Measurements from ENCODE around the gene TBC1D10A. TPM values are rescaled to one million over a fixed set of nuclear protein-coding genes. Genes with fewer than 3 reads are reported as not detected.
A peak's percentile ranks its signal among the peaks of the same experiment; 100 is the strongest.

Gene TBC1D10A
- total RNA-seq, 6 experiments from 2014 or later = 15.6 to 20.6 (median 16.7) TPM

DNA sequence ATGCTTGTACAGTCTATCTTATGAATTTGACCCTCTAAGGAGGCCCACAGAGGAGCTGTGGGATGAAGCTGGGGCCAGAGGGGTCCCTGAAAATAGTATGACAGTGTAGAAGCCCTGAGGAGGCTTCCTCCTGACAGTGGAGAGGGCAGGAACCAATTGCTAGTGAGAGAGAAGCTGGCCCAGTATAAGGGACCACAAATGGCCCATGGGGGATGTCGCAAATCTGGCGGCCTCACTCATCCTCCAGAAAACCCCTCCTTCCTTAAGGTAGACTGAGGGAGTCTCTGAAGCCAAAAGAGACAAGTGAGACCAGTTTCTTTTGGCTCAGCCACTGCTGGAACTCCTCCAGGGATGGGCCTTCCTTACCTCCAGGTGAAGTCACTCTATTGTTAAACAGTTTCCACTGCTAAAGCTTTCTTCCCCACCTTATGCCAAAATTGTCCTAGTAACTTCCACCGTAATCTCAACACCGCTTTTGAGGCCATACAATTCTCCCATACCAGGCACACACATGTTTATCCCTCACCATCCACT is 19.6 kb downstream of the TBC1D10A start:
- H3K4me1 Mint-ChIP-seq (ENCODE audit: low read depth) = peaks cover 77% of the 10 kb centered on the region

GRCh38 chr22:30306627-30307011 is 20.1 kb downstream of the TBC1D10A start:
- Mint-ChIP-seq H3K9me3 (no peaks in the 10 kb centered on the region), H3K36me3 (ENCODE audit: low read depth) (no peaks in the 10 kb centered on the region), H3K4me3 (no peak overlapping the region), H3K4me1 (ENCODE audit: low read depth) (peaks cover 77% of the 10 kb centered on the region), H3K27me3 (ENCODE audit: insufficient read depth) (peaks cover 1% of the 10 kb centered on the region; the same call in 1 of the 2 replicates), H3K27ac (no peak overlapping the region)
- DNase-seq = no peak
- TF ChIP-seq, protein P1, sequence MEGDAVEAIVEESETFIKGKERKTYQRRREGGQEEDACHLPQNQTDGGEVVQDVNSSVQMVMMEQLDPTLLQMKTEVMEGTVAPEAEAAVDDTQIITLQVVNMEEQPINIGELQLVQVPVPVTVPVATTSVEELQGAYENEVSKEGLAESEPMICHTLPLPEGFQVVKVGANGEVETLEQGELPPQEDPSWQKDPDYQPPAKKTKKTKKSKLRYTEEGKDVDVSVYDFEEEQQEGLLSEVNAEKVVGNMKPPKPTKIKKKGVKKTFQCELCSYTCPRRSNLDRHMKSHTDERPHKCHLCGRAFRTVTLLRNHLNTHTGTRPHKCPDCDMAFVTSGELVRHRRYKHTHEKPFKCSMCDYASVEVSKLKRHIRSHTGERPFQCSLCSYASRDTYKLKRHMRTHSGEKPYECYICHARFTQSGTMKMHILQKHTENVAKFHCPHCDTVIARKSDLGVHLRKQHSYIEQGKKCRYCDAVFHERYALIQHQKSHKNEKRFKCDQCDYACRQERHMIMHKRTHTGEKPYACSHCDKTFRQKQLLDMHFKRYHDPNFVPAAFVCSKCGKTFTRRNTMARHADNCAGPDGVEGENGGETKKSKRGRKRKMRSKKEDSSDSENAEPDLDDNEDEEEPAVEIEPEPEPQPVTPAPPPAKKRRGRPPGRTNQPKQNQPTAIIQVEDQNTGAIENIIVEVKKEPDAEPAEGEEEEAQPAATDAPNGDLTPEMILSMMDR (IDR thresholded peaks at IDR 0.05) = no peak

More for the DNA sequence above, 19.6 kb downstream of the TBC1D10A start:
- H3K27me3 Mint-ChIP-seq (ENCODE audit: insufficient read depth) = peaks cover 1% of the 10 kb centered on the region; the same call in 1 of the 2 replicates
- no peak overlapping the region for H3K4me3 Mint-ChIP-seq
- H3K27ac Mint-ChIP-seq = no peak overlapping the region; the same call in 1 of the 2 replicates
- no peak for DNase-seq
- no peaks in the 10 kb centered on the region for H3K9me3 Mint-ChIP-seq
- TF ChIP-seq, protein P1 (IDR thresholded peaks at IDR 0.05) = no peak
- H3K36me3 Mint-ChIP-seq (ENCODE audit: low read depth) = no peaks in the 10 kb centered on the region

DNA sequence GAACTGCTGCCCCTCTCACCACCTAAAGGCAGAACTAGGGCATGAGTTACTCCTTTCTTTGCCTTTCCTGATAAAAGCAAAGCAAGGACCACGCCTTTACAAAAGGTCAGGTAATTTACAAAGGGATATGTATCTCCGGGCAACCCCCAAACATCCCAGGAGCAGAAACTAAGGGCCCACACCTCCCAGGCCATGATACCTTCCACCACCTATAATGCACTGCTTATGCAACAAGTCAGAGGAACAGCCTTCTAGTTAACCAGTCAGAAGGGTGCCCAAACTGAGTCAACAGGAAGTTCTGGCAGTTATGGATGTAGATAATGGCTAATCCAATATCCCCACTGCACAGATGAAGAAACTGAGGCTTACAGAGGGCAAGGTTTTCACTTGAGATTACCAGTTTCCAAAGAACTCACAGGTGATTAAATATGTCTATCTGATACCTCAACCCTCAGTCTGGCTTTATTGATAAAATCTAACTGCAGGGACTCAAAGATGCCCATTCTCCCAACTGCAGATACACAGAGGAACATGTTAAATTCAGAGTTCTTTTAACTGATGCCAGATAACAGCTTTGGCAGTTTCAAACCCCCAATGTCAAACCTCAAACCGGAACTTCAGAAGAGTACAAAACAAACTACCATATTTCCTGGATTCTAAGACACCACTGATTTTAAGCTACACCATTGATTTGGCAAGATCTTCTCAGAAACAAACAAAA is 20.7 kb downstream of the TBC1D10A start:
- H3K4me3 Mint-ChIP-seq = no peak overlapping the region

DNA sequence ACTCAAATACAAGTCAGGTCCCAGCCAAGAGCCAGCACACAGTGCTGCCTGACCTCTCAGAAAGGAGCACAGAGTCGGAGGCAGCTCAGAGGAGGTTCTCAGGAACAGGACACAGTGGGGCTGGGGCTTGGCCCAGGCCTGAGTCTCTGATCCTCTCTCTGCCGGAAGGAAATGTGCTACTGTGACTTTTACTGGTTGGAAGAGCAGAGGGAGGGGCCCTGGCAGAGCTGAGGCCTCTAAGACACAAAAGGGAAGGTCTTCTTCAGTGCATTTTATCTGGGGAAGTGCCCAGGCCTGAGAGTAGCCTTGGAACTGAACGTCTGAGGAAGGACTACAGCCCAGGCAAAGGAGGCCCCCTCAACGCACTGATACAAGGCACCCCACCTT is 21.2 kb downstream of the TBC1D10A start:
- no peaks in the 10 kb centered on the region for H3K9me3 Mint-ChIP-seq
- H3K36me3 Mint-ChIP-seq (ENCODE audit: low read depth) = no peaks in the 10 kb centered on the region; the same call in 1 of the 2 replicates
- peaks cover 1% of the 10 kb centered on the region; the same call in 1 of the 2 replicates for H3K27me3 Mint-ChIP-seq (ENCODE audit: insufficient read depth)
- no peak overlapping the region for H3K4me3 Mint-ChIP-seq
- H3K27ac Mint-ChIP-seq = peak overlapping the region; percentile 7
- DNase-seq = no peak
- TF ChIP-seq, protein P1 (IDR thresholded peaks at IDR 0.05) = no peak
- peaks cover 70% of the 10 kb centered on the region for H3K4me1 Mint-ChIP-seq (ENCODE audit: low read depth)

More for the DNA sequence above, 20.7 kb downstream of the TBC1D10A start:
- no peak for DNase-seq
- Mint-ChIP-seq H3K27me3 (ENCODE audit: insufficient read depth) (peaks cover 1% of the 10 kb centered on the region; the same call in 1 of the 2 replicates), H3K36me3 (ENCODE audit: low read depth) (no peaks in the 10 kb centered on the region), H3K9me3 (no peaks in the 10 kb centered on the region), H3K27ac (peak overlapping the region; percentile 7; the same call in 1 of the 2 replicates), H3K4me1 (ENCODE audit: low read depth) (peaks cover 76% of the 10 kb centered on the region)
- TF ChIP-seq, protein P1 (IDR thresholded peaks at IDR 0.05) = no peak

DNA sequence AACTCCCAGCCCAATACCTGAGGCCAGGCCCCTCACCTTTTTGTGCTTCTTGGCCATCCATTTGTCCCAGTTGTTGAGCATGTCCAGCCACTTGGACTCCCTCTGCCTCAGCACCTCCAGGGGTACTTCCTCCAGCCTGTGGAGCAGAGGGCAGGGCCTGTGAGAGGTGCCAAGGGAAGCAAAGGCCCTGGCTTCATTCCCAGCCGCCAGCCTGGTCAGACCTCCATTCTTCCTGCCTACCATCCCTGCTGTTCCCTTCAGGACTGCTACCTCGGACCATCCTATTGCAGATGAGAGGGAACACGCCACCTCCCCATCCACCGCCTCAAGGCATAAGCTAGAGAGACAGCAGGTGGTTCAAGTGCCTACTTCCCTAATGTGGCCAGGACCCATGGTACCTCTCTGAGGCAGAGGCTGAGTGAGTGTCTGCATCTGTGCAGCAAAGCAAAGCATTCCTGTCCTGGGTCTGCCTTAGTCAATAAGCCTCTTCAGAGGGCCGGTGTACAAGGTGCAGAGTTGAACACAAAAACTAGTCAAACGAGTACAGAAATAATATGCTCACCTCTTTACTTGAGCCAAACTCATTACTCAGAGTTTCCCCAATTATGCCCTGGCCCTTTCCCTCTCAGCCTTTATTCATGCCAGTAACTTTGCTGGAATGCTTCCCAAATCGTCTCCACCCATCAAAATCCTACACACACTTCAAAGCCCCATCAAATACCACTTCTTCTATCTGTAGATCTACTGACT is 22.1 kb downstream of the TBC1D10A start:
- DNase-seq = no peak
- Mint-ChIP-seq H3K4me1 (ENCODE audit: low read depth) (peaks cover 63% of the 10 kb centered on the region), H3K9me3 (no peaks in the 10 kb centered on the region), H3K4me3 (no peak overlapping the region), H3K36me3 (ENCODE audit: low read depth) (no peaks in the 10 kb centered on the region; the same call in 1 of the 2 replicates), H3K27ac (peak overlapping the region; percentile 7; the same call in 1 of the 2 replicates), H3K27me3 (ENCODE audit: insufficient read depth) (peaks cover 1% of the 10 kb centered on the region; the same call in 1 of the 2 replicates)
- TF ChIP-seq, protein P1 (IDR thresholded peaks at IDR 0.05) = no peak
